Breast epithelium (tissue), 4 donors: ENCODE results near the gene SGCA. TPM values are rescaled to one million over a fixed set of nuclear protein-coding genes. Genes with fewer than 3 reads are reported as not detected.

Experiments used
- DNase-seq, 2 donors: peaks; one replicate each; pipeline ENCODE4 v3.0.0-alpha.2; 2019; ENCODE audit warnings: low spot score in 2 of 2
- H3K27ac ChIP-seq, 2 donors: fragments of 200-600 bp; sonication (generic) in 1 of 2; one replicate each; pipeline ENCODE4 v1.5.1; 2016 to 2019; ENCODE audit warnings: mild to moderate bottlenecking in 1 of 2
- H3K27me3 ChIP-seq, 2 donors: fragments of 200-600 bp; sonication (generic) in 1 of 2; one replicate each; pipeline versions ENCODE4 v1.5.1 to v1.6.0; 2017 to 2019; ENCODE audit warnings: control low read depth in 1 of 2, mild to moderate bottlenecking in 1 of 2
- H3K36me3 ChIP-seq: fragments of 200-600 bp; one replicate; pipeline ENCODE4 v1.5.1; 2019
- H3K4me1 ChIP-seq, 2 donors: fragments of 200-600 bp; sonication (generic); one replicate each; pipeline ENCODE4 v1.5.1; 2016 to 2019; ENCODE audit warnings: control low read depth in 1 of 2
- H3K4me3 ChIP-seq, 3 donors: fragments of 200-600 bp; sonication (generic); 1 replicate in 2 of 3; 2 replicates in 1 of 3; pipeline ENCODE4 v1.5.1; 2016 to 2019; ENCODE audit warnings: mild to moderate bottlenecking in 3 of 3, moderate library complexity in 2 of 3
- H3K9me3 ChIP-seq, 2 donors: fragments of 200-600 bp; sonication (generic) in 1 of 2; one replicate each; pipeline ENCODE4 v1.5.1; 2016 to 2019; ENCODE audit warnings: control low read depth in 1 of 2
- POLR2A ChIP-seq: fragments of 450-650 bp; IDR thresholded peaks from one replicate; pipeline ENCODE4 v1.6.1; 2016; ENCODE audit warnings: antibody characterized with exemption, mild to moderate bottlenecking, moderate library complexity
- POLR2AphosphoS5 ChIP-seq, 3 donors: sonication (generic); formaldehyde crosslinking; IDR thresholded peaks; one replicate each; pipeline ENCODE4 v1.6.1; 2017; ENCODE audit warnings: antibody characterized with exemption in 3 of 3
- intact Hi-C: fragments of 100-400 bp; cut with DNase I; formaldehyde crosslinking; loops from one replicate; pipeline ENCODE4 v1.15.1; 2023; ENCODE audit warnings: low total_unique reads
- total RNA-seq, 3 donors: library from RNA; depleted of rRNA; stranded (reverse); fragments of >200 nt; gene quantifications; one replicate each; pipeline ENCODE4 v1.1.0, GENCODE V29; 2016
- TF ChIP-seq, protein P1 (sequence below), 3 donors: fragments of 450-650 bp; IDR thresholded peaks; one replicate each; pipeline ENCODE4 v1.5.1; 2016 to 2017; ENCODE audit warnings: antibody characterized with exemption in 3 of 3, mild to moderate bottlenecking in 3 of 3, moderate library complexity in 3 of 3

The SGCA gene
- total RNA-seq, 3 donors from 2014 or later: 0.33 to 2.6 (median 0.73) TPM

DNA sequence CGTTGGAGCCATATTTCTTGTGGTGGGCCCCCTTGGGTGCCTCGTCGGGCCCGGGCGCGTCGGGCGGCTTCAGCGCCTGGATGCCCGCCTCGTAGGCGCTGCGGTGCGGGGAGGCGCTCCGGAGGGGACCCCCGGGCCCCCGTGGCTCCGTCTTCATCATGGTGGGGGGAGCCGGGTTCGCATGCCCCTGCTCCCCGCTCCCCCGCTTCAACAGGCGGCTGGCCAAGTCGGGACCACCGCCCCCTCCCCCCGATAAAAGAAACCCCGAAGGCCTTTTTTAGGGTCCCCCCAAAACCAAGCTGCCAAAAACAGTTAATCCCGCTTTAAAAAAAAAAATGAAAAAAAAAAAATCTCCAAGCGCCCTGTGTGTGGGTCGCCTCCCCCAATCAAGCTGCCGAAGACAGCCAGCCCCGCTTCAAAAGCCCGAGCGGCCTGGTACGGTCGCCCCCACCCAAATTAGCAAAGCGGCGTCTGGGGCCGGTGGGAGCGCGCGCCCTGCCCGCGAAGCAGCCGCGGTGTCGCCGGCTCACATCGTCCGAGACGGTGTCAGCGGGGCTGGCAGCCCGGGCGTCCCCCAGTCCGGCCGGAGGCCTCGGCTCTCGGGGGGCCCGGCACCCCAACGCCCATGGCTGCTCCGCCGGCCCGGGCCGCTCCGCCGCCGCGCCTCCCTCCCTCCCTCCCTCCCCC is 15.3 kb upstream of the SGCA start, which contains the start of gene PPP1R9B:
Gene PPP1R9B, minus strand, starts transcription at position 324 of the 687 bp plus-strand sequence. Its CDS starts 164 bp downstream, at position 160.
- H3K4me3 ChIP-seq: peak within 1 kb of the TSS; percentile 81 to 90 (median 85)
- DNase-seq: no peak
- H3K27ac ChIP-seq: peak within 1 kb of the TSS; percentile 88 to 94
- no peaks in the 10 kb centered on the region for H3K27me3 ChIP-seq
- H3K4me1 ChIP-seq: peaks cover 17 to 44% of the 10 kb centered on the region in 2 donors
- TF ChIP-seq, protein P1, sequence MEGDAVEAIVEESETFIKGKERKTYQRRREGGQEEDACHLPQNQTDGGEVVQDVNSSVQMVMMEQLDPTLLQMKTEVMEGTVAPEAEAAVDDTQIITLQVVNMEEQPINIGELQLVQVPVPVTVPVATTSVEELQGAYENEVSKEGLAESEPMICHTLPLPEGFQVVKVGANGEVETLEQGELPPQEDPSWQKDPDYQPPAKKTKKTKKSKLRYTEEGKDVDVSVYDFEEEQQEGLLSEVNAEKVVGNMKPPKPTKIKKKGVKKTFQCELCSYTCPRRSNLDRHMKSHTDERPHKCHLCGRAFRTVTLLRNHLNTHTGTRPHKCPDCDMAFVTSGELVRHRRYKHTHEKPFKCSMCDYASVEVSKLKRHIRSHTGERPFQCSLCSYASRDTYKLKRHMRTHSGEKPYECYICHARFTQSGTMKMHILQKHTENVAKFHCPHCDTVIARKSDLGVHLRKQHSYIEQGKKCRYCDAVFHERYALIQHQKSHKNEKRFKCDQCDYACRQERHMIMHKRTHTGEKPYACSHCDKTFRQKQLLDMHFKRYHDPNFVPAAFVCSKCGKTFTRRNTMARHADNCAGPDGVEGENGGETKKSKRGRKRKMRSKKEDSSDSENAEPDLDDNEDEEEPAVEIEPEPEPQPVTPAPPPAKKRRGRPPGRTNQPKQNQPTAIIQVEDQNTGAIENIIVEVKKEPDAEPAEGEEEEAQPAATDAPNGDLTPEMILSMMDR (IDR thresholded peaks at IDR 0.05): no peak
- TF ChIP-seq POLR2A: no peak
- intact Hi-C loops: no loop called here
- H3K9me3 ChIP-seq: no peaks in the 10 kb centered on the region
- no peaks in the 10 kb centered on the region for H3K36me3 ChIP-seq

GRCh38 chr17:50151041-50151936 is 14.5 kb upstream of the SGCA start:
- TF ChIP-seq, protein P1 (IDR thresholded peaks at IDR 0.05): peak; percentile 58 to 69 (median 62)
- TF ChIP-seq POLR2AphosphoS5 (IDR thresholded peaks at IDR 0.05) (peak in 1 of 3 donors; percentile 15), POLR2A (no peak)
- Histone ChIP-seq H3K4me3 (peak overlapping the region; percentile 81 to 90 (median 85)), H3K36me3 (no peaks in the 10 kb centered on the region), H3K27ac (peak overlapping the region; percentile 88 to 94), H3K27me3 (no peaks in the 10 kb centered on the region), H3K9me3 (no peaks in the 10 kb centered on the region), H3K4me1 (peaks cover 17 to 44% of the 10 kb centered on the region in 2 donors)
- peak; percentile 71 to 83 for DNase-seq
- intact Hi-C loops: no loop called here

- no peaks in the 10 kb centered on the region for H3K9me3 ChIP-seq
- TF ChIP-seq POLR2AphosphoS5 (IDR thresholded peaks at IDR 0.05) (peak in 2 of 3 donors; percentile 38 to 71), POLR2A (no peak)
- TF ChIP-seq, protein P1 (IDR thresholded peaks at IDR 0.05): no peak
- H3K27me3 ChIP-seq: no peaks in the 10 kb centered on the region
- intact Hi-C loops: loop anchor here (2.0 kb wide), 1 partner anchor 65 kb away; no protein-coding TSS in a partner anchor
- H3K27ac ChIP-seq: peak overlapping the region; percentile 88 to 94
- peak in 1 of 2 donors; percentile 81 for DNase-seq
- no peaks in the 10 kb centered on the region for H3K36me3 ChIP-seq
- H3K4me1 ChIP-seq: peaks cover 10 to 40% of the 10 kb centered on the region in 2 donors
- H3K4me3 ChIP-seq: peak overlapping the region; percentile 81 to 90 (median 85)
Measured at GRCh38 chr17:50151937-50152547, 13.8 kb upstream of the SGCA start.

GRCh38 chr17:50152736-50153135 is 13.1 kb upstream of the SGCA start:
- H3K4me3 ChIP-seq: peak overlapping the region in 1 of 3 donors; percentile 90
- H3K4me1 ChIP-seq: peaks cover 7 to 33% of the 10 kb centered on the region in 2 donors
- peak overlapping the region; percentile 88 to 94 for H3K27ac ChIP-seq
- no peak for DNase-seq
- no peak for TF ChIP-seq POLR2A
- TF ChIP-seq POLR2AphosphoS5 (IDR thresholded peaks at IDR 0.05): no peak
- TF ChIP-seq, protein P1 (IDR thresholded peaks at IDR 0.05): no peak
- H3K9me3 ChIP-seq: no peaks in the 10 kb centered on the region
- H3K27me3 ChIP-seq: no peaks in the 10 kb centered on the region
- H3K36me3 ChIP-seq: no peaks in the 10 kb centered on the region
- intact Hi-C loops: loop anchor here (2.0 kb wide), 1 partner anchor 66 kb away; no protein-coding TSS in a partner anchor
